Measurements from ENCODE around the gene AP4B1. TPM values are rescaled to one million over a fixed set of nuclear protein-coding genes. Genes with fewer than 3 reads are reported as not detected.

Gene AP4B1
- total RNA-seq, 1 experiment from 2014 or later = 14.2 TPM

DNA sequence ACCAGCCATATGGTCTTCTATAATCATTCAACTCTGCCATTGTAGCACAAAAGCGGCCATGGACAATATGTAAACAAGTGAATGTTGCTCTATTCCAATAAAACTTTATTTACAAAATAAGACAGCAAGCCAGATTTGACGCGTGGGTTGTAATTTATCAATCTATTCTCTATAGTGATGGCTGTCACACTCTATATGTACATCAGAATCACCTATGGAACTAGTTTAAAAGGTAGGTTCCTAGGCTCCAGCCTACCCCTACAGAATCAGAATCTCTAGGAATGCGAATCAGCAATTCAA lies 24.9 kb downstream of the AP4B1 start (continued):
- TF ChIP-seq FOXP1 (CRISPR knock-in tag; IDR thresholded peaks at IDR 0.05; ENCODE audit: borderline replicate concordance) (no peak), PRRX2 (CRISPR knock-in tag; IDR thresholded peaks at IDR 0.05) (no peak)

- no peaks in the 10 kb centered on the region for H3K9me3 Mint-ChIP-seq
- H3K36me3 Mint-ChIP-seq = no peaks in the 10 kb centered on the region
- no peak overlapping the region for H3K4me3 Mint-ChIP-seq
- H3K4me1 Mint-ChIP-seq = peaks cover 10% of the 10 kb centered on the region
- POLR2A ChIA-PET = no interaction called here
- TF ChIP-seq, protein P1, sequence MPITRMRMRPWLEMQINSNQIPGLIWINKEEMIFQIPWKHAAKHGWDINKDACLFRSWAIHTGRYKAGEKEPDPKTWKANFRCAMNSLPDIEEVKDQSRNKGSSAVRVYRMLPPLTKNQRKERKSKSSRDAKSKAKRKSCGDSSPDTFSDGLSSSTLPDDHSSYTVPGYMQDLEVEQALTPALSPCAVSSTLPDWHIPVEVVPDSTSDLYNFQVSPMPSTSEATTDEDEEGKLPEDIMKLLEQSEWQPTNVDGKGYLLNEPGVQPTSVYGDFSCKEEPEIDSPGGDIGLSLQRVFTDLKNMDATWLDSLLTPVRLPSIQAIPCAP (CRISPR knock-in tag; IDR thresholded peaks at IDR 0.05) = no peak
- TF ChIP-seq, protein P2, sequence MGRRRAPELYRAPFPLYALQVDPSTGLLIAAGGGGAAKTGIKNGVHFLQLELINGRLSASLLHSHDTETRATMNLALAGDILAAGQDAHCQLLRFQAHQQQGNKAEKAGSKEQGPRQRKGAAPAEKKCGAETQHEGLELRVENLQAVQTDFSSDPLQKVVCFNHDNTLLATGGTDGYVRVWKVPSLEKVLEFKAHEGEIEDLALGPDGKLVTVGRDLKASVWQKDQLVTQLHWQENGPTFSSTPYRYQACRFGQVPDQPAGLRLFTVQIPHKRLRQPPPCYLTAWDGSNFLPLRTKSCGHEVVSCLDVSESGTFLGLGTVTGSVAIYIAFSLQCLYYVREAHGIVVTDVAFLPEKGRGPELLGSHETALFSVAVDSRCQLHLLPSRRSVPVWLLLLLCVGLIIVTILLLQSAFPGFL (CRISPR knock-in tag; IDR thresholded peaks at IDR 0.05; ENCODE audit: borderline replicate concordance) = no peak
- CTCF ChIA-PET = no interaction called here
- H3K27me3 Mint-ChIP-seq (ENCODE audit: low read depth) = no peaks in the 10 kb centered on the region
- ATAC-seq (no peak), DNase-seq (ENCODE audit: low spot score) (no peak)
- H3K27ac Mint-ChIP-seq = no peak overlapping the region
Observed at GRCh38 chr1:113876176-113876575, 28.4 kb downstream of the AP4B1 start.

GRCh38 chr1:113875714-113876113 lies 28.9 kb downstream of the AP4B1 start:
- no peak for ATAC-seq
- Mint-ChIP-seq H3K9me3 (no peaks in the 10 kb centered on the region), H3K4me3 (no peak overlapping the region), H3K4me1 (peaks cover 8% of the 10 kb centered on the region), H3K27ac (no peak overlapping the region), H3K27me3 (ENCODE audit: low read depth) (no peaks in the 10 kb centered on the region), H3K36me3 (no peaks in the 10 kb centered on the region)
- POLR2A ChIA-PET = no interaction called here
- TF ChIP-seq ATF1 (CRISPR knock-in tag; IDR thresholded peaks at IDR 0.05) = no peak
- TF ChIP-seq NR3C1 (CRISPR knock-in tag; conservative IDR thresholded peaks at IDR 0.05; ENCODE audit: low read depth) = no peak
- TF ChIP-seq, protein P1 (CRISPR knock-in tag; IDR thresholded peaks at IDR 0.05) = no peak
- TF ChIP-seq, protein P3, sequence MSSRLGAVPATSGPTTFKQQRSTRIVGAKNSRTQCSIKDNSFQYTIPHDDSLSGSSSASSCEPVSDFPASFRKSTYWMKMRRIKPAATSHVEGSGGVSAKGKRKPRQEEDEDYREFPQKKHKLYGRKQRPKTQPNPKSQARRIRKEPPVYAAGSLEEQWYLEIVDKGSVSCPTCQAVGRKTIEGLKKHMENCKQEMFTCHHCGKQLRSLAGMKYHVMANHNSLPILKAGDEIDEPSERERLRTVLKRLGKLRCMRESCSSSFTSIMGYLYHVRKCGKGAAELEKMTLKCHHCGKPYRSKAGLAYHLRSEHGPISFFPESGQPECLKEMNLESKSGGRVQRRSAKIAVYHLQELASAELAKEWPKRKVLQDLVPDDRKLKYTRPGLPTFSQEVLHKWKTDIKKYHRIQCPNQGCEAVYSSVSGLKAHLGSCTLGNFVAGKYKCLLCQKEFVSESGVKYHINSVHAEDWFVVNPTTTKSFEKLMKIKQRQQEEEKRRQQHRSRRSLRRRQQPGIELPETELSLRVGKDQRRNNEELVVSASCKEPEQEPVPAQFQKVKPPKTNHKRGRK (CRISPR knock-in tag; IDR thresholded peaks at IDR 0.05; ENCODE audit: borderline replicate concordance) = no peak
- no peak for TF ChIP-seq PRRX2 (CRISPR knock-in tag; IDR thresholded peaks at IDR 0.05)
- no peak for TF ChIP-seq CDX4 (CRISPR knock-in tag; IDR thresholded peaks at IDR 0.05; ENCODE audit: borderline replicate concordance)
- DNase-seq (ENCODE audit: low spot score) = no peak
- CTCF ChIA-PET = no interaction called here

GRCh38 chr1:113874012-113874879 lies 30.4 kb downstream of the AP4B1 start:
- ChIA-PET CTCF (interaction anchor here (1.1 kb wide), 1 partner anchor 73 kb away, joined by 4 read pairs; no protein-coding TSS in a partner anchor), POLR2A (no interaction called here)
- Mint-ChIP-seq H3K9me3 (no peaks in the 10 kb centered on the region), H3K36me3 (no peaks in the 10 kb centered on the region), H3K27ac (no peak overlapping the region), H3K27me3 (ENCODE audit: low read depth) (no peaks in the 10 kb centered on the region), H3K4me1 (0 out of 2 replicates have a peak, but pooled peaks cover 2% of the 10 kb centered on the region), H3K4me3 (no peak overlapping the region)
- ATAC-seq (peak; percentile 81), DNase-seq (ENCODE audit: low spot score) (no peak)
- TF ChIP-seq CTCF (IDR thresholded peaks at IDR 0.05) = no peak
- no peak for TF ChIP-seq ZNF423 (CRISPR knock-in tag; IDR thresholded peaks at IDR 0.05)
- TF ChIP-seq E2F5 (CRISPR knock-in tag; IDR thresholded peaks at IDR 0.05) = no peak
- no peak for TF ChIP-seq ESRRA (CRISPR knock-in tag; IDR thresholded peaks at IDR 0.05; ENCODE audit: borderline replicate concordance)
- no peak for TF ChIP-seq SMAD4 (CRISPR knock-in tag; IDR thresholded peaks at IDR 0.05)
- no peak for TF ChIP-seq ZNF281 (CRISPR knock-in tag; IDR thresholded peaks at IDR 0.05)
- TF ChIP-seq ZNF138 (CRISPR knock-in tag; conservative IDR thresholded peaks at IDR 0.05) = no peak
- TF ChIP-seq ZMAT4 (CRISPR knock-in tag; IDR thresholded peaks at IDR 0.05) = no peak
